Measurements from ENCODE around the gene SIAH3. TPM values are rescaled to one million over a fixed set of nuclear protein-coding genes. Genes with fewer than 3 reads are reported as not detected.

SIAH3 gene
- polyA plus RNA-seq, 12 donors: 0.07 to 1.0 (median 0.19) TPM; not detected in 2

DNA sequence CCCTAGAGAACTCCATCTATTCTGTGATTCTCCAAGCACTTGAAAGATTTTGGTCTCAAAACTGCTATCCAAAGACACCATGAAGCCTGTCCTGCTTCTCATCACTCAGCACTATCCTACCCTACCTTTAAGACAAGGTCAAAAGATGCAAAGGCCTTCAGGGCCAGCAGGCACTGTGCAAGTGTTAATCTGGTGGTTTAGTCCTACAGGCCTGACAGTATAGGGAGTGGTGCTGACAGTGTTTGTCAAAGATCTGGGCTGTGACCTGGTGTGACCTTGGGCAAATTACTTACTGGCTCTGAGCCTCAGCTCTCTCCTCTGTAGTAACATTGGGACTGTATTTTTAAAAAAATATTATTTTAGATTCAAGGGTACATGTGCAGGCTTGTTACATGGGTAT lies 28.0 kb downstream of the SIAH3 start:
- DNase-seq: no peak

DNA sequence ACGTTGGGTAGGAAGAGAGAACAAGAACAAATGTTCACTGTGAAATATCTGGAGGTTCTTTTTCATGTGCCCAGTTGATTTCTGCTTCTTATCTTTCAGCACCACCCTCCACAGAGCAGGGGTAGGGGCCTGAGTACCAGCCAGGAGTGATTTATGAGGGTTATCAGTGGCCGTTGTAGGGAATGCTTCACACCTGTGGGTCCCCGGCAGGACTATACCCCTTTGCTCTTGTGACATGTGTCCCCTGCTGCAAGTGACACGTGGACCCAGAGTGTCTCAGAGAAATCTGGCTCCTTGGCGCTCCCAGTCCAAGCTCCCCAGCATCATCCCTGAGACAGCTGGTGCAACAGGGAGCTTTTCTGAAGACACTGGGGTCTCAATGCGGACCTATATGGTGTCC lies 29.7 kb downstream of the SIAH3 start:
- no peak for DNase-seq

DNA sequence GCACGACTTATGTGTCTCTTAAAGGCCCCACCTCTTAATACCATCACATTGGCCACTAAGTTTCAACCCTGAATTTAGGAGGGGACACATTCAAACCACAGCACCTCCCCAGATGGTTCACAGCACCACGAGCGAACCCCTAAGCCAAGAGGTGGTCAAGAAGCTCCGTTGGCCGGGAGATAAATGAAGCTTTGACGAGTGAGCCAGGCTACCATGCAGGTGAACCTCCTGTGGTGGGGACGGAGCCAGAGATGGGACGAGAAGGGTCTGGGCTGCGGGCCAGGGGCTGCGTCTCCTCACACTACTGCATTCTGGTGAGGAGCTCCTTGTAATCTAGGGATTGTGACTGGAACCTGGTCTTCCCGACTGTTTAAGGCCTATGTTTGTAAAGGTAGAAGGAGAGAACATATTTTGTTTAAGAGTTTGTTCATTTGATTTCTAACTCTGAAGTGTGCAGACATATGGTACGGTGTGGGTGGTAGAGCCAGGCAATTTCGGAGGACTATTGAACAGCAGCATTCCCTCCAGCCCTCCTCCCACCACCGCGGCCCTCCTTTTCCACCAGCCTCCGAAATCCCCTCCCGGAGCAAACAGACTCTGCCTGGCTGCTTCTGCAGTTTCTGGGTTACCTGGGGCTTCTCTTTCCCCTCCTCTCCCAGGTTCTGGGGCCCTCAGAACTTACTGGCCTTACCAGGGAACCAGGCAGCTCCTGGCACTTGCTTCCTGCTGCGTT lies 31.3 kb downstream of the SIAH3 start:
- no peak for DNase-seq

DNA sequence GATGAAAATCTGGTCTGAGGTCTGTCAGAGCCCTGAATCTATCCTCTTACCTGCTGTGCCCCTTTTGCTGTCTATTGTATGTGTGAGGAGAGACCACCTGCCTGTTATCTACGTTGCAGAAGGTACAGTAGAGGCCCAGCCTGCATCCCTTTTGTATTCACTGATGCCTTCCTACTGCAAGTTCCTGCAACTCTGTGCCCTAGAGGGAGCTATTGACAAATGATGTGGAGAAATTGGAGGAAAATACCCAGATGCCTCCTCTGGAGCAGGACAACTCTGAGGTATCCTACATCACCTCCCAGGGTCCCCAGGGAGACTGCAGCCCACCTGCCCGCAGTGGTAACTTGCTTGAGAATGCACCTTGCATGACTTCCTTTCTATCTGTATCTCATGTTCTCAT lies 33.7 kb downstream of the SIAH3 start:
- DNase-seq: no peak

GRCh38 chr13:45816427-45816826 lies 35.1 kb downstream of the SIAH3 start:
- DNase-seq: no peak

GRCh38 chr13:45812695-45813372 lies 38.7 kb downstream of the SIAH3 start:
- DNase-seq: no peak

DNA sequence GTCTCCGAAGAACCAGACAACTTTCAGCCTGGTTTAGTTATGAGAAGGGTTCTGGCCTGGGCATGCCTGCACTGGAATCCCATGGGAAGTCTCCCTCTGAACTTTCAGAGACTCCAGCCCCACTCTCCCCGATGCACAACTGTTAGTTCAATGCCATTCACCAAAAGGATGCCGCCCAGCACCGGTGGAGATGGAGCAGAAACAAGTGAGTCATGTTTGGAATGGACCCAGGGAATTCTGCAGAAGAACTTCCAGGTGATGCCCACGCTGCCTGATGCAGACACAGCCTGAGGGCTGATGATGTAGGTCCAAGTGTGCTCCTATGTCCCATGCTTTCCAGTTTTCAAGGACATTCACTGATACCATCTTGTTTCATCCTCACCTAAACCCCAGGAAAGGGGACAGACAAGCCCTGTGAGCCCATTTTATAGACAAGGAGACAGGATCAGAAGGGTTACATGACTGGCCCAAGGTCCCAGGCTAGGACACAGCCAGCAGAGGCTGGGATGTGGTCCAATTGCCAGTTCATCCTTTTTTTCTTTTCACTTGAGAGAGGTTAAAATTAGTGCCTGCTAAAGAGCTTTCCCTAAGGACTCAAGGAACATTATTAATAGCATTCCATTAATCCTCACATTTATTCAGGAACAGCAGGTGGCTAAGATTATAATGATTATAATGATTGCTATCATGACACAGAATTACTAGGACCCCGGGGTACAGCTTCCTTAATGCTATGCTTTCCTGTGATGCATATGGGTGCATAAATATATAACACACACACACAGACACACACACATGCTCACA lies 39.5 kb downstream of the SIAH3 start:
- DNase-seq: no peak

DNA sequence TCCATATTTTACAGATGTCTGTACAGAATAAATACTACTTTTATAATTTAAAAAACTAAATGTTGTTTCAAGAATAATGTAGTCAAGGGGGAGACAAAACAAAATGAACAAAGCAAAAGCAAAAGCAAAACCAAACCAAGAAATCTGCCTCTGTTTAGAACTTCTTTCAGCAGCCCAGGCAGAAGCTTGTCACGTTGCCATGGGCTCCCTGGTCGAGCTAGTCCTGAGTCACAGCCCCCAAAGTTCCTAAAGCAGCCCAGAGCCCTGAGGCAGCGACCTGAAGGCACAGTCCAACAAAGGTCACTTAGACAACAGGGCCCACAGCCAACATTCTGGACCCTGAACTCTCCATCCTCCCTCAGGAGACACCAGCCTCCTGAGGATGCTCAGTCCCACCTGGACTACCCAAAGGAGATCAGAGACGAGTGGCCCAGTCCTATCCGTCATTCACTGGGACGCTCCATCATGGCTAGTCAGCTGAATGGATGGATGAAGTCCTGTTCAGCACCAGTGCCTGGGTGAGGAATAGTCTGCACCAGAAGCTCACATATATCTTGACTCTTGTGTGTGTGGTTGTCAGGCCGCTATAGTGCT lies 41.7 kb downstream of the SIAH3 start:
- no peak for DNase-seq

- no peak for DNase-seq
These were observed 42.6 kb downstream of the SIAH3 start for GRCh38 chr13:45808925-45809324.

- peak; percentile 6 for DNase-seq
These were observed 43.9 kb downstream of the SIAH3 start for GRCh38 chr13:45807520-45808099.

- no peak for DNase-seq
These were observed 51.1 kb downstream of the SIAH3 start for GRCh38 chr13:45800485-45800884.

DNA sequence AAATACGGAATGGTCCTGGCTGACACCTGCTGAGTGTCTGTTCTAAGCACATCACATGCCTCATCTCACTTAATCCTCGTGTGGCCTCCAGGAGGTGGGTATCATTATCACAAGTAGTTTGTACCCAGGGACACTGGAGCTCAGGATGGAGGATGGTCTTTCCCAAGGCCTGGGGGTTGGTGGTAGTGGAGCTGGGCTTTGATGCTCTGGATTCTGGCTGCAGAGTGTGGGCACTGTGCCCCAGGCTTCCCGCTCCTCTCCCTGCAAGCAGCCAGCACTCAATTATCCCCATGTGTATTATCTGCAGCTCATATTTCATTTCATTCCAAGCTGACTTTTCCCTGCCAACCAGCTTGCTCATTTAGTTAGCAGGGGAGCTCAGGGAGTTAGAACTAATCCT lies 52.1 kb downstream of the SIAH3 start:
- no peak for DNase-seq

- DNase-seq: no peak
These were observed 52.7 kb downstream of the SIAH3 start for GRCh38 chr13:45798851-45799250.

DNA sequence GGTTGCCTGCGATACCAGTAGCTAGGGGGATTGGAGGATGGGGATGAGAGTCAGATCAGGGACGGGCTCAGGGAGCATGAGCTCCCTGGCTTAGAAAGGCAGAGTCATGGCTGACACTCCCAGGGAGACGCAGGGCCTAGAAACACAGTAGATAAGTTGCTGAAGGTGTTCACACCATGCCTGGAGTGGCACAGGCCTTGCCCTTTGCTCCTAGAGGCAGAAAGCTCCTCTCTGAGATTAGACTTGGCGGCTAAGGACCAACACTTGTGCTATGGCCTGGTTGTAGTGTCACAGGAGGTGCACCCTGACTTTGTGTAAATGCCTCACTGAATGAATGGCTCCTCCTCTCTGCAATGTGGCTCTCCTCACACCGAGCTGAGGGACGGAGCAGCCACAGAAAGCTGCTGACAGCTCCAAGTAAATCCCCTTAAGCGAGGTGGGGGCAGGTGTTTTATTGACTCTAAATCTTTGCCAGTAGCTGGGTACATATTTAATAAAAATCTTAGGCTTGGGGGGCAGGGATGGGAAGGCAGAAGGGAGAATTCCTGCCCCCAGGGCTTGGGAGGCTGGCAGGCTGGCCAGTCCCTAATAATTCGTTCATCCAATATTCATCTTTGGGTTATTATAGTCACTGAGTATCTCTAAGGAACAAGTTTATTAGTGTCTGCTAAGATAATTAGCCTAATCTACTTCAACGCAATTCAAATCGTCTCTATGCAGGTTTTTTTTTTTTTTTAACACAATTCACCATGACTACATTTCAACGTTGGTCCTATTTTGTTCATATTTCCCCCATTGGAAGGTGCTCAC lies 54.9 kb downstream of the SIAH3 start:
- DNase-seq: no peak

DNA sequence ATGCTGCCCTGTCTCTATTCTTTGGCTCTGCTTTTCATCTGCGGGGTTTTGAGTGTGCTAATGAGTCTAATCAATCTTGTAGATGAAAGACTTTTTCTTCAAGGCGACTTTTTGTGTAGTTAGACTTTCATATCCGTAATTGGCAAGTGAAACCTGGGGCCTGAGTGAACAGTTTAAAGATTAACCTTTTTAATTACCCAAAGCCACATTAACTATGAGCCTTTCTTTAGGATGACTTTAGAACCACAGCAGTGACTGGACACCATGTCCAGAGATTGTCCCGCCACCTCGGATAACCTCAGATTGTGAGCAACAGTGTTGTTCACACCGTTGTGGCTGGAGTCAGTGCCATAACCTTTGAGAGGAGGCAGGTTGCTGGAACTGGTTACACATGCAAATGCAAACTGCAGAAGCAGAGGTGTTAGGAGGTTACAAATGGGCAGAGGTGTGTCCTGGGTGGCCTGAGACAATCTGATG lies 58.7 kb downstream of the SIAH3 start:
- no peak for DNase-seq

DNA sequence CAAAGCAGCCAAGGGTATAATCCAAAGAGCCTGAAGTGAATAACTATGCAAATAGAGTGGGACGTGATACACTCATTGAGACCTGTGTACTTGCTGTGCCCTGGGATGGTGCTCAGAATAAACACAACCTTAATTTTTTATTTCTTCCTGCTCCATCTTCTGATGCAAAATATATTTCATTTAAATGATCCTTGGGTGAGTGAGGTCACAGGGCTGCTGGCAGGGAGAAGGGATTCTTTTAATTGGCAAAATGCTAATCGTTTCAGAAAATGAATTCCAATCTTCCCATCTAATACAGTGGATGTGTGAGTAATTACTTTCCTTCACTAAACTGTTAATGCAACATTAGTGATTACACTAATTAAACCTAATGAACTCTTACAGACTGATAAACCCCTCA lies 63.5 kb downstream of the SIAH3 start:
- DNase-seq: no peak

GRCh38 chr13:45787346-45787745 lies 64.2 kb downstream of the SIAH3 start:
- no peak for DNase-seq

- DNase-seq: no peak
These were observed 65.1 kb downstream of the SIAH3 start for GRCh38 chr13:45786293-45786920.

DNA sequence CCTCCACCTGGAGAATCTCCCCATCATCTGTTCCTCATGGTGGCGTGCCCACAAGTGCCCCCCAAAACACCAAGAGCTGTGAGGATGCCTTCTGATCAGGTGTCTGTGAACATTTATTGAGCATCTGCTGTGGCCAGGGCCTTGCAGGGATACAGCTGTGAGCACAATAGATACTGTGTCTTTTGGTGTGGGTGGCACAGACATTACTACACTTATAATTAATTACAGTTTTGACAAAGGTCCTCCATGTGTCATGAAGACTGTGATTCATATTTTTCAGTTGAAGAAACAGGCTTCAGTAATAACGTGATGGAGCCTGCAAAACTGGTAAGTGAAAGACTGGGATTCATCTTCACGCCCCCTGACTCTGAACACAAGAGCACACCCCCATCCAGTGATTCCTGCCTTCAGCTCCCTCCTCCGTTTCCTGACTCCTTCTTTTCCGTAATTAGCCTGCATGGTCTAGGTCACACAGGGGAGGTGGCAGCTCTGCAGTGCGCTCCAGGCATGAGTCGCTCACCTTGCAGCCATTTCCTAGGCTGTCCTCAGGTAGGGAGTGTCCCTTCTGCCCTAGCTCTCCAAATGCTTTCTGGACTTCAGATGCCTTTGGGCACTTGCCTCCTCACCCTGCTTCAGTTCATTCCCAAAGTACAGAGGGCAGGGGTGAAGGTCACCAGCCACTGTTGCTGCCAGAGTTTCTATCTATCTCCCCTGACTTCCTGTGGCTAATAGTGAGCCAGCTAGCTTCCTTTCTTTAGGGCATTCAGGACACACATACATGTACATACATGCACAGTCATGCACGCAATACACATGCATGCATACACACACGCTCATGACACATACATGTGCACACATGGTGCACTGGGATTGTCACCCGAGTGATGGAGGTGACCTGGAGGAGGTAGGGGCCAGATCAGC lies 66.5 kb downstream of the SIAH3 start:
- DNase-seq: no peak
